HG02981 (cell line): ENCODE data around the gene RABAC1.

Source experiments
- ATAC-seq: cut with Tn5 transposase; IDR thresholded peaks from one replicate; pipeline ENCODE4 v1.9.1; 2021; ENCODE audit warnings: mild to moderate bottlenecking, moderate library complexity; ENCODE audit not compliant: unreplicated experiment

Gene RABAC1

DNA sequence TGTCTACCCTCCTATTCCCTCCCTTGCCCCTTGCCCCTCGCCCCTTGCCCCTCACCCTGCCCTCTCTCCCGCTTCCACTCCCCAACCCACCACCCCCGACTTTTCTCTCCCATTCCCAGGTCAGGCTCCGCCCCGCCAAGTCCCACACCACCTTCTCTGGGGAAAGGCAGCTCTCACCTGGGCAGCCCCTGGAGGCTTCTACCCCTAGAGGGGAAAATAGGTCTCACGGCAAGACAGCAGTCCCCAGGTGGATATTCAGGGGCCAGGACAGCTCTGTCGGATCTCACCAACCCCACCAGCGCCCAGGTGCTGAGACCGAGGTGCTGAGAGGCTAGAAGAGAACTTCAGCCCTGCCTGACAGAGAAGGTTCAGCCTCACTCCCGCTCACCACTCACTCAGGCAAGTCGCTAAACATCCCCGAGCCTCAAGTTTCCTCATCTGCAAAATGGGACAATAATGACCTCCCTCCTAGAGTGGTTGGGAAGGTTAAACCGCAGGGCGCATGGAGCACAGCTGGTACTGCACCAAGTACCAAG is 29.5 kb downstream of the RABAC1 start:
- ATAC-seq = no peak

DNA sequence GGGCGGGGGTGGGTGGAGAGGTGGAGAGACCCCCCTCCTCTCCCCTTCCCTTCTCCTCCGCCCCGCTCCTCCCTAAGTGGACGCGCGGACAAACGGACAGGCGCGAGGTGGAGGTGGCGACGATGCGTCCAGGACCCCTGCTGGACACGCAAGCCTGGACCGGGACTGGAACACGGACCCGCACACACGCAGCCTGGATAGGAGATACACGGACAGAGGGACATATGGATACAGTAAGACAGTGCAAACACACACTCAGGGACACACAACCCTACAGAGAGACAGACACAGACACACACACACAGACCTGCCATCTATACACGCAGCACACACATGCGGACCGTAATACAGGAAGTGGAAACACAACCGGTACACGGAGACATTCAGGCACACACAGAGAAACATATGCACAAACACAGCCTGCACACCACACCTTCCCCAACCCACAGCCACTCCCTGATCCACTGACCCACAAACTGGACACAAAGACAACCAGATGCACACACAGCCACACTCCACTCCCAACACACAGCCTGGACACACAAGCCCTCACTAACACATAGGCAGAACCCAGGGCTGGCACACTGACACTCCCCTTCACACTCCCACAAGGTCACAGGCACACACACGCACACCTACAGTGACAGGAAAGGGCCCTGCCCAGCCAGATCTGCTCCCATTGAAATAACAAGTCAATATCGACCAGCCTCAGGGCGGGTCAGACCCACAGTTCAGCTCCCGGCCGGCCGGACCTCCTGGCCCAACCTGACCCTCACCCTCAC is 30.2 kb downstream of the RABAC1 start:
- no peak for ATAC-seq

DNA sequence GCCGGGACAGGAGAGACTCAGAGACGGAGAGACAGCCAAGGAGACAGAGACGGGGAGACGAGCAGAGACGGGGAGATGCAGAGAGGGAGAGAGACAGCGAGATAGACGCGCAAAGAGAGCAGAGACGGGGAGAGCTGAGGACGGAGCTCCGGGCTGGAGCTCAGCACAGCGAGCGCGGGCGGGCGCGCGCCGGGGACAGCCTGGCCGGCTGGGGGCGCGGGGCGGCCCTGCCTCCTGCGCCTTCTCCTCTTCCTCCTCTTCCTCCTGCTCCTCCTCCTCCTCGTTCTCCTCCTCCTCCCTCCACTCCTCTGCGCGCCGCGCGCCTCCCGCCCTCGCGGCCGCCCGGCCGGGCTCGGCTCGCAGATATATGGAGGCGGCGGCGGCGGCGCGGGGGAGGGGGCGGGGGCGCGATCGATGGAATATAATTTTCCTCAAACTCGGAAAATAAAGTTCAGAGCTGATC is 30.9 kb downstream of the RABAC1 start, which contains the start of gene ERFL:
TSS of gene ERFL (minus strand) at position 229 of the 463 bp plus-strand sequence. CDS start 15,530 bp downstream, outside the sequence.
- no peak for ATAC-seq

DNA sequence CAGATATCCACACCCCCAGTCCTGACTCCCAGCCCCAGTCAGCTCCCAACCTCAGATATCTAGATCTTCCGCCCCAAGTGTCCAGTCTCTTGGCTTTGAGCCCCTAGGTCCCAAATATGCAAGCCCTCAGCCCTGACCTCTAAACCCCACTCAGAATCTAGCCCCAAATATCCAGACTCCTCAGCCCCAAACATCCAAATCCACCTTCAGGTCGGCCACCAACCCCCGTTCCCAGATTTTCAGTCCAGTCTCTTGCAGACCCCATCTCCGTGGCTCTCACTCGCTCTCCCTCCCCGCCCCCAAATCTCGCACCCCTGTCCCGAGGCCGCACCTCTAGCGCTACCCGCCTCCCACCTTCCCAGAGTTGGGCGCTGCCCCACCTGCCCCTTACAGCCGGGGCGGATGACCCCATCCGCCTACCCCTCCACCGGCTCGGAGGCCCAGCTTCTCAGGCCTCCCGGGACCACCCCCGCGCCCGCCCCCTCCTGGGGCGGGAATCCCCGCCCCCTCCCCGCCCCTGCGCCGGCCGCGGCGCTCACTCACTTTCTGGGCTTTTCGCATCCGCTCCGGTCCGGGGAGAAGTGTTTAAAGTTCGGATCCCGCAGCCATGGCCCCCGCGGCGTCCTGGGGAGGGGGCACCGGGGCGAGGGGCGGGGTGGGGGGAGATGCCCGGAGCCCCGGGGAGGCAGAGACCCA is 31.5 kb downstream of the RABAC1 start:
- no peak for ATAC-seq

DNA sequence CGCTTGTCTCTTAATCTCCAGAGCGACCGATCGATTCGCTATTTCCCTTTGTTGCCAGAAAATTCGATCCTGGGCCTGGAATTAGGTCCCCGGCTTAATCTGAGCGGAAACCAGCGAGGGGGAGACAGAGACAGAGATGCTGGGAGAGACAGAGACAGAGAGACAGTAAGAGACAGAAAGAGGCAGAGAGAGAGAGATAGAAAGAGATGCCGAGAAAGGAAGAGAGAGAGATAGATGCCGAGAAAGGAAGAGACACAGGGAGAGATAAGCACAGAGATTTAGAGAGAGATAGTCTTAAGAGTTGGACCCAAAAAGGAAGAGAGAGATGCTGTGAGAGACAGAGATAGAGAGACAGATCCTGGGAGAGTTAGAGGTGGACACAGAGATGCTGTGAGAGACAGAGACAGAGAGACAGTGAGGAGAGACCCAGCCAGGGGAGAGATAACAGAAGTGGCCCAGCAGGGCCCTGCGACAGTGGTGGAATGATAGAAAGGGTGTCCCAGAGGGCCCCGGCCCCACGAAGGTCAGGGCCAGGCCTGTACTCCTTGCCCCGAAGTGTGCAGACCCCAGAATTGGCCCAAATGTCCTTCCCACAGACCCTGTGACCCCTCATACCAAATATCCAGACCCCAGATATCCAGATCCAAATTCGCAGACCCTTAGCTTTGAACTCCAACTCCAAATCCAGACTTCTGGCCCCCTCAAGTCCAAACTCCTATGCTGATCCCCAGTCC is 32.2 kb downstream of the RABAC1 start:
- ATAC-seq = no peak

DNA sequence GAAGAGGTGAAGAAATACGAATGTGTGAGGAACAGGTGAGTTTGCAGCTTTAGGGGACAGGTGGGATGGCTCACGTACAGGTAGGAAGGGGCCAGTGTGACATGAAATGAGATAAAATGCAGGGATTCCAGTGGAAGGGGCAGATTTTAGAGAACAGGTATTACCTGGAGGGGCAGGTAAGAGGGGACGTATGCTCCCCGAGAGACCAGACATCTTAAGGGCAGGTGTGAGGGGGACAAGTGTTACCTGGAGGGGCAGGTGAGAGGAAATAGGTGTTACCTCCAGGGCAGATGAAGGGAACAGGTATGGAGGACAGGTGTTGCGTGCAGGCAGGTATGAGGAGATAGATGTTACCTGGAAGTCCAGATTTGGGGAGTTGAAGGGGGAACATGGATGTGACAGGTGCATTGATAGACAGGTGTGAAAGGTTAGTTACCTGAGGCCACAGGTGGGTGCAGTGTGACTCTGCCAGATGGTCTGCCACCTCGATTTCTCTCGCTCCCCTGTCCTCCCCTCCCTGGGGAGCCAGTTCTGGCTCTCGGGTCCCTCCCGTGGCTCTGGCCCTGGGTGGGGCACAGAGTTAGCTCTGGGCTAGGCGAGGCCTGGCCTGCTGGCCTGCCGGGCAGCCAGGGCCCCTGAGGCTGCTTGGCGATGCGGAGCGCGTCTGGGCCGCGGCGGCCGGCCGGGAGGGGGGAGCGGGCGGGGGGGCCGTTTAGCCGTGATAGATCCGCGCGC is 32.9 kb downstream of the RABAC1 start:
- no peak for ATAC-seq

DNA sequence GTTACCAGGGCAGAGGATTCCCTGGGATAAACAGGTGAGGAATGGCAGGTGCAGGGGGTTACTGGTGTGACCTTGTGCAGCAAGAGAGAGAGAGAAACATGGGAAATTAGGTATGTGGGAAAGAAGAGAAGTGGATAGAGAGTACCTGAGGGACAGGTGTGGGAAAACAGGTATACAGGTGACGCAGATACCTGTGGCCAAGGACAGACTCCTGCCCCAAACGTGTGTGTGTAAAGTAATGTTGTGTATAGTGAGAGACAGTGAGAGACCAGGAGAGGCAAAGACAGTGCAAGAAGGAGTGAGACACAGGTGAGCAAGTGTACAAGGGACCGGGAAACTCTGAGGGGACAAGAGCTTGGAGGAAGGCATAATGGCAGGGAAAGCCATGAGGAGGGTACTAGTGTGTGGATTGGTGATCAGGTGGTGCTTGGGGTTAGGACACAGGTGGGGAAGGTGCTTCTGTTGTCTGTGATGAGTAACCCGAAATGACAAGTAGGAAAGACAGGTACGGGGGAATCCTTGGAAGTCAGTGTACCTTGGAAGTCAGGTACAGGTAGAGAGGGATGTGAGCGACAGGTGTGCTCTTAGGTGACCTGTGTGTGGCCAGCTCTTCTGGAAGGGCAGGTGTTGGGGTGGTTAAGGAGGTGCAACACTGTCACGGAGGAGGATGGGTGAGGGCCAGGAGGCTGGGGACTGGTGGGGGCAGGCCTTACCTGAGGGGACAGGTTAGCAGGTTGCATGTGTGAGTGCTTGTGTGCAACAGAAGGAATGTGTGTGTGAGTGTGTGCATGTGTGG is 33.7 kb downstream of the RABAC1 start:
- ATAC-seq = no peak

DNA sequence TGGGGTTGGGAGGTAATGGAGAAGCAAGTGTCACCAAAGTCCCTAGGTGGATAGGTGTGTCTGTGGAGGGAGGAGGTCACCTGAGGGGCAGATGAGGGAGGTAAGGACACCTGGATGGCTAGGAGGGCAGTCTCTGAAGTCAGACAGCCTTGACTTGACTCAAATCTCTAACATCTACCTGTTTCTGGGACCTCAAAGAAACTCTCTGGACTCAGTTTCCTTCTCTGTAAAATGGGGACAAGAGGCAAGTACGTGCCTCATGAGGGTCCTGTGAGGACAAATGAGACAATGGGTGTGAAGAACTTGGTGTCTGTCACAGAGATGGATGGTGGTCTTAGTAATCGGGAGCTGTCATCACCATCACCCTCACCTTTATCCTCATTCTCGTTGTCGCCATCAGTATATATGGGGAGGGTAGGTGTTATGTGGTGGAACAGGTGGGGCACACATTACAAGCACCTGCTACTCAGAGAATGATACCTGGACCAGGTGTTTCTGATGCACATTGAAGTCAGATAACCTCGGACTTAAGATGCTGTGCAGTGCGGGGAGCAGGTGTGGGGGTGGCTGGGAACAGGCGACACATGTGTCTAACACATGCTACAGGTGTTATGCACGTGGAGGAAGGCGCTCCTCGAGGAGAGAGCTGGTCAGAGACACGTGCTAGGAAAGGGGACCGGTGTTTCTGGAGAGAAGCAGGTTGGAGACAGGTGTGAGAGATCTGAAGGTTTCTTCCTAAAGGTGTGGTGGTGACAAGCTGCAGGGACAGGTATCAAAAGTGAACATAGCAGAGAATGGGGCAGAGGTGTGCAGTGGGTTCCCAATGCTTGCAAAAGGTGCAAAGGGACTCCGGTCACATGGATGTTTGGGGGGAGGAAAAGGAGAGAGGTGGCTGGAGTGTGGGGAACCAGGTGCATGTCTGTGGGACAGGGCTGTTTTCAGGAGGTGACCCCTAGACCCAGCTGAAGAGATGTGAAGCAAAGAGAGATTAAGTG is 34.7 kb downstream of the RABAC1 start:
- ATAC-seq = no peak

DNA sequence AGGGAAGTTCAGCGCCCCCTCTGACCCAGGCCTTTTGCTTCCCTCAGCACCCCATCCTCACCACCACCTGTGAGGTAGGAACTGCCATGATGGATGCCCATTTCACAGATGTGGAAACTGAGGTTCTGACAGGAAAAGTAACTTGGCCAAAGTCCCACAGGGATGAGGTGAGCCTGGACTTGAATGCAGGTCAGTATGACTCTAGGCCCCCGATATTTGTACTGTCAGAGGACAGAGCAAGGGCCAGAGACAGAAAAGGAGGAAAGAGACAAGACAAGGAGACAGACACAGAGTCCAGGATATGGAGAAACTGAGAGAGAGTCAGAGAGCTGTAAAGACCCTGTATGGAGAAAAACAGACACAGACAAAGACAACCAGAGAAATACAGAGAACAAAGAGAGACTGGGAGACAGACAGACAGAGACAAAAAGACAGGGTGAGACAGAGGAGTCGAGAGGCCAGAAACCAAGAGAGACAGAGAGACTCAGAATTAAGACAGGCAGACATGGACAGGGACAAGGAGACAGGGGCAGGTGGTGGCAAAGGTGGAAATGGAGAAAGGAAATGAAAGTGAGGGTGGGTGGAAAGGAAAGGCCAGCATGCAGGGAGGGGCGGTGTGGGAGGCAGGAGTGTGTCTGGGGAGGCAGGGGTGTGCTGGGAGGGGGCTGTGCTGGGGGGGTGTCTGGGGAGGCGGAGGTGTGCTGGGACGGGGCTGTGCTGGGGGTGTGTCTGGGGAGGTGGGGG is 35.9 kb downstream of the RABAC1 start:
- no peak for ATAC-seq

DNA sequence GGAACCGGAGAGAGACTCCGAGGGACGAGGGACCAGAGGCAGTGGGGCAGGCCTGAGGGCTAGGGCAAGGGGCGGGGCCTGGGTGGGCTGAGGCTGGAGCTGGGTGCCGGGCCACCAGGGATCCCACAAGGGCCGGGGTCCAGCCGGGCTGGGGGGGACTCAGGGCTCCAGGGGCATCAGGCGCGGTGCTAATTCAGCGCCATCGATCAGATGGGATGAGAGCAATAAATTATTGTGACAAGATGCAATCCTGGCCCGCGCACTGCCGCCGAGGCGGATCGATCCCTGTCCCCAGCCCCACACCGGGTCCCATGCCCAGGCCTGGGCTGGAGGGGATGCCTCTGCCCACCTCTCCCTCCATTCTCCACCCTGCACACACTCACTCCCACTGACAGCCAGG is 36.5 kb downstream of the RABAC1 start:
- ATAC-seq = no peak

DNA sequence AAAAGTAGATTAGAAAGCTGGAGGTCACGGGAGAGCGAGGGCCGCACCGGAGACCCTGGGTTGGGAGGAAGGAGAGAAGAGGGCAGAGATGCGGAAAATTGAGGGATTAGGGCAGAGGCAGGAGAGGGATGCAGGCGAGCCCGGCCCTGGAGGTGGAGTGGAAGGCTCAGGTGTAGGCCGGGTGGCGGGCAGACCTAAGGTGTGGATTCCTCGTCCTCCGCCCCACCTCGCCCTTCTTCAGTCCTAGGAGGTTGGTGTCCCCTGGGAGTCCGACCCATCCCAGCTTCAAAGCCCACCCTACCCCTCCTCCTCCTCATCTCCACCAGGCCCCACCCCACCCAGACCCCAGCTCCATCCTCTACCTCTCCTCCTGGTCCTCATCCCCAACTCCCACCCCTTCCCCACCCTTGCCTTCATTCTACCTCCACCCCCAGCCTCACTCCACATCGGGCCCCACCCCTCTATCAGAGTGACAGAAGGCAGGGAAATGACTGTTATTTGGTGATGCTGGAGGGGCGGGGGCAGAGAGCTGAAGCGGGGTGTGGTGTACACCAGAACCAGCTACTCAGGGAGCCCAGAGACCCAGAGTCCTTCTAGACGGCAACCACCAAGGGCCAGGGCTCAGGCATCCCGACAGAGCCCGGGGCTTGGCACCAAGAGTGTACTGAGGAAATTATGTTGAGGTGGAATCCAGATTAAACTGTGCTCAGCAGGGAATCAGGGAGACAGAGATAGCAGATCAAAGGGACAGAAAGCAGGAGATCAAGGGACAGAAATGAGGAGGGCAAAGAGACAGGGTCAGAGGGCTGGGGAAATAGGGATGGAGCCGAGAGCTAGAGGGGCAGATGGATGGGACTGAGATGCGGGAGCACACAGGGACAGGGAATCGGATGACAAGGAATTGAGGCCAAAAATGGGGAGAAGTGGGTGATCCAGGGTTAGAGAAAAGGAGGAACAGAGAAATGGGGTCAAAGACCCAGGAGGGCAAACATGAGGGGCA is 37.2 kb downstream of the RABAC1 start:
- ATAC-seq = no peak

DNA sequence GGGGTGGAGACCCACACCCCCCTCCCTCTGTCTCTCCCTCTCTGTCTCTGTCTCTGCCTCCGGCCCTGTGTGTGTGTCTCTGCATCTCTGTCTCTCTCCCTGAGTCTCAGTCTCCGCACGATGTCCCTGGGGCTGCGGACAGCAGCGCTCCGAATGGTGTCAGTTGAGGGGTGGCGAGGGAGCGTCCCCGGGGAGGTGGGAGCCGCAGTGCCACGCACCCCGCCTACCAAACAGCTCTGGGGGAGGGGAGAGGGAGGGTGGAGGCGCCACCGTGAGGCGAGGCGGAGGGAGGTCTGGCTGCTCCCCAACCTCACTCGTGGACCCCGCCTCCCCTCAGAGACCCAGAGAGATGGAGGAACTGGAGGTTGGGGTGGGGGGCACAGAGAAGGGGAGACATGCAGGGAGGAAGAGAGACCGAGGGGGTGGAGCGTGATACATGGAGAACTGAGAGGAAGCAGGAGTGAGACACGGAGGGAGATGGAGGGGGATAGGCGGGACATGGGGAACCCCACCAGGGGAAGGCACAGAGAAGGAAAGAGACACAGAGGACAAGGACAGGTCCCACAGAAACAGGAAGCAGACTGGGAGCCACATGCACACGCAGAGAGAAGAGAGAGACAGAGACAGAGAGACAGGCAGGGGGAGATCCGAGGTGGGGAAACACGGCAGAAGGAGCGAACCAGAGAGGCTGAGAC is 38.1 kb downstream of the RABAC1 start:
- ATAC-seq = no peak

DNA sequence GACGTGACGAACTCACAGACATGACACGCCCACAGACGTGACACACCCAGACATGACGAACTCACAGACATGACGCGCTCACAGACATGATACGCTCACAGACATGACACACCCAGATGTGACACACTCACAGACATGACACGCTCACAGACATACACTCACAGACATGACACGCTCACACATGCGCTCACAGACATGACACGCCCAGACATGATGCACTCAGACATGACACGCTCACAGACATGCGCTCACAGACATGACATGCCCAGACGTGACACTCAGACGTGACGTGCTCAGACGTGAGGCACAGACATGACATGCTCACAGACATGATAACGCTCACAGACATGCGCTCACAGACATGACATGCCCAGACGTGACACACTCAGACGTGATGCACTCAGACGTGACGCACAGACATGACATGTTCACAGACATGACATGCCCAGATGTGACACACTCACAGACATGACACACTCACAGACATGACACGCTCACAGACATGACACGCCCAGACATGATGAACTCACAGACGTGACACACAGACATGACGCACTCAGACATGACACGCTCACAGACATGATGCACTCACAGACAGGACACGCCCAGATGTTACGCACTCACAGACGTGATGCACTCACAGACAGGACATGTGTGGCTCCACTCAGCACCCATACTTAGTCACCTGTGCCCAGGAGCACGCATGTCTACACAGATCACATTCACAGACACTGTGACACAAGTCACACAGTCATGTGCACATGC is 39.0 kb downstream of the RABAC1 start:
- no peak for ATAC-seq

DNA sequence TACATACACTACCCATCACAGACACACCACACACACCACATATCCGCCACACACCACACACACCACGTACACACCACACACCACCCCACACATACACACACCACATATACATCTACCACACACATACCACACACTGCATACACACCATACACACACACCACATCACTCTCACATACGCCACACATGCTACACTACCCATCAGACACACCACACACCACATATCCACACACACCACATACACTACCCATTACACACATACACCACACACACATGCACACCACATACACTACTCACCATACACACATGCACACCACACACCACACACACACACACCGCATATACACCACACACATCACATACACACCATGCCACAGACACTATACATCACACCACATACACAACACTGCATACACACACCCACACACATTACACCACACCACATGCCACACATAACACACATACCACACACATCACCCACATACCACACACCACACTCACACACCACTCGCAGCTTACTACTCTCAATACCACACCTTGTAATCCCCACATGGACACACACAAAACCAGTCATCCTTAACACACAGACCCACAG is 40.4 kb downstream of the RABAC1 start:
- ATAC-seq = no peak

DNA sequence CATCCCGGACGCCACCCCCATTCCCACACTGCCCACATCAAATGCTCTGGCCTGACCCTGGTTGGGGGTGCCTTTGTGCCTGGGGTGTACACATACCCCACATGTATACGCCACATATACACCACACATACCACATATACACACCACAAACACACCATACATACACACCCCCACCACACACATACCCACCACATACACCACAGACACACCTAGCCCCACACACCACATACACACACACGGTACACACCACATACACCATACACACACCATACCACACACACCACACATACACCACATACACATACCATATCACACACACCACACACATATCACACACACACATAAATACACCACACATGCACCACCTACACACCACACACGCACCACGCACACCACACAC is 41.0 kb downstream of the RABAC1 start:
- ATAC-seq = no peak
